RWPE1 (cell line): ENCODE data around the gene SERINC5.

Experiments
- CTCF ChIA-PET: fragments of 350-600 bp; sonication (Branson Sonifier 250); formaldehyde crosslinking; extraction: SDS; loops from one replicate; lab custom pipeline; 2021; lab: Yijun Ruan, JAX
- POLR2A ChIA-PET: fragments of 400-600 bp; formaldehyde crosslinking; extraction: SDS; loops from one replicate; lab custom pipeline; 2020; ENCODE audit warnings: antibody characterized with exemption; ENCODE audit not compliant: low non-redundant PET; lab: Yijun Ruan, JAX
- DNase-seq: peaks from one replicate; pipeline ENCODE4 v3.0.0; 2012; ENCODE audit warnings: low spot score
- H3K27ac ChIP-seq: fragments of 450-650 bp; 2 replicates; pipeline ENCODE4 v1.5.1; 2017
- CTCF ChIP-seq: fragments of 450-650 bp; conservative IDR thresholded peaks from 2 replicates; pipeline ENCODE4 v1.5.1; 2017; ENCODE audit warnings: low read depth, mild to moderate bottlenecking

SERINC5 gene

GRCh38 chr5:80064124-80064523 lies 191.7 kb downstream of the SERINC5 start:
- no peak for TF ChIP-seq CTCF
- H3K27ac ChIP-seq = no peak overlapping the region
- CTCF ChIA-PET = interaction anchor here (1.7 kb wide), 1 partner anchor 19 kb away, joined by 6 read pairs; no protein-coding TSS in a partner anchor
- no peak for DNase-seq
- POLR2A ChIA-PET = no interaction called here
